Endodermal cell (in vitro differentiated cells): ENCODE data around the gene CORO6. TPM values are rescaled to one million over a fixed set of nuclear protein-coding genes. Genes with fewer than 3 reads are reported as not detected.

Experiments
- DNase-seq: peaks from one replicate; pipeline ENCODE4 v3.0.0-alpha.2; 2017
- H3K27ac ChIP-seq: 2 replicates; pipeline ENCODE4 v1.5.1; 2013; ENCODE audit warnings: mild to moderate bottlenecking, low read depth, low read length, moderate library complexity
- H3K27me3 ChIP-seq: 2 replicates; pipeline ENCODE4 v1.6.1; 2013; ENCODE audit warnings: mild to moderate bottlenecking, low read length, moderate library complexity; ENCODE audit not compliant: insufficient read depth, control insufficient read depth, poor library complexity, severe bottlenecking
- H3K36me3 ChIP-seq: 2 replicates; pipeline ENCODE4 v1.7.0; 2013; ENCODE audit warnings: mild to moderate bottlenecking, low read length, moderate library complexity; ENCODE audit not compliant: control insufficient read depth, insufficient read depth
- H3K4me1 ChIP-seq: one replicate; pipeline ENCODE4 v1.7.0; 2013; ENCODE audit warnings: low read length; ENCODE audit not compliant: control insufficient read depth, insufficient read depth
- H3K4me3 ChIP-seq: 2 replicates; pipeline ENCODE4 v1.5.1; 2013; ENCODE audit warnings: mild to moderate bottlenecking, low read length, moderate library complexity
- H3K9ac ChIP-seq: 2 replicates; pipeline ENCODE4 v1.6.1; 2013; ENCODE audit warnings: mild to moderate bottlenecking, low read length, moderate library complexity; ENCODE audit not compliant: poor library complexity, severe bottlenecking; ENCODE audit errors: extremely low read depth
- H3K9me3 ChIP-seq: 2 replicates; pipeline ENCODE4 v1.6.1; 2013; ENCODE audit warnings: mild to moderate bottlenecking, low read length, moderate library complexity; ENCODE audit not compliant: control insufficient read depth
- H3K27ac Mint-ChIP-seq: 2 replicates; pipeline ENCODE4 v1.8.0; 2020; ENCODE audit warnings: mixed read lengths
- H3K27me3 Mint-ChIP-seq: 2 replicates; pipeline ENCODE4 v1.8.0; 2021; ENCODE audit warnings: mild to moderate bottlenecking, mixed read lengths; ENCODE audit not compliant: insufficient read depth
- H3K36me3 Mint-ChIP-seq: 2 replicates; pipeline ENCODE4 v1.8.0; 2020; ENCODE audit warnings: low read depth, mixed read lengths
- H3K4me1 Mint-ChIP-seq: 2 replicates; pipeline ENCODE4 v1.8.0; 2020; ENCODE audit warnings: mixed read lengths
- H3K4me3 Mint-ChIP-seq: 2 replicates; pipeline ENCODE4 v1.8.0; 2020; ENCODE audit warnings: mild to moderate bottlenecking, moderate library complexity, mixed read lengths
- H3K9me3 Mint-ChIP-seq: 2 replicates; pipeline ENCODE4 v1.8.0; 2020; ENCODE audit warnings: mild to moderate bottlenecking, mixed read lengths
- CTCF ChIP-seq: fragments of 200-600 bp; sonication (generic); conservative IDR thresholded peaks from 2 replicates; pipeline ENCODE4 v1.5.0; 2021; ENCODE audit warnings: antibody characterized with exemption, mild to moderate bottlenecking
- WGBS, 2 experiments: methylation state at CpG; one replicate each; pipeline versions ENCODE4 v1.1.5 to v1.1.7; 2013; ENCODE audit warnings: missing lambda C conversion rate in 2 of 2, mixed read lengths in 1 of 2; ENCODE audit not compliant: insufficient coverage in 1 of 2, insufficient read length in 1 of 2; 5-methylcytosine and 5-hydroxymethylcytosine counted together
- total RNA-seq, 2 donors: library from RNA; stranded (reverse); fragmentation: NEBNext Ultra II Directional in 1 of 2; extraction: Animal tissue kit (Norgen Biotek cat#: 25700) in 1 of 2; gene quantifications; 2 replicates in 1 of 2; 3 replicates in 1 of 2; pipeline ENCODE4 v1.2.1, GENCODE V29; 2021

The CORO6 gene
- total RNA-seq, 2 donors from 2014 or later, result 0.86 to 1.00 TPM

- Histone ChIP-seq H3K9me3 (no peaks in the 10 kb centered on the region), H3K4me1 (peaks cover 6% of the 10 kb centered on the region), H3K4me3 (peak within 1 kb of the TSS; percentile 69), H3K9ac (no peak within 1 kb of the TSS), H3K27ac (peak within 1 kb of the TSS; percentile 59), H3K27me3 (peaks cover 29% of the 10 kb centered on the region), H3K36me3 (no peaks in the 10 kb centered on the region)
- WGBS, 2 experiments, result 1% methylated on average over 95 of the region's 96 CpGs; no CpG with 5 or more reads in 1 of the 2 experiments
- DNase-seq, result peak; percentile 85
- Mint-ChIP-seq H3K4me1 (peaks cover 21% of the 10 kb centered on the region), H3K36me3 (no peaks in the 10 kb centered on the region), H3K4me3 (peak within 1 kb of the TSS; percentile 74), H3K9me3 (no peaks in the 10 kb centered on the region), H3K27ac (peak within 1 kb of the TSS; percentile 41), H3K27me3 (peaks cover 46% of the 10 kb centered on the region)
- TF ChIP-seq CTCF, result no peak
Measured at GRCh38 chr17:29592850-29593551, 29.7 kb downstream of the CORO6 start, which contains the start of gene ANKRD13B. ANKRD13B (plus strand) TSS chr17:29593132; CDS start chr17:29593622, 490 bp downstream.

GRCh38 chr17:29591737-29592608, 30.7 kb downstream of the CORO6 start:
- Histone ChIP-seq H3K9me3 (no peaks in the 10 kb centered on the region), H3K4me3 (peak overlapping the region; percentile 84), H3K4me1 (peaks cover 6% of the 10 kb centered on the region), H3K9ac (no peak overlapping the region), H3K36me3 (no peaks in the 10 kb centered on the region), H3K27ac (peak overlapping the region; percentile 59), H3K27me3 (peaks cover 29% of the 10 kb centered on the region)
- Mint-ChIP-seq H3K27me3 (peaks cover 50% of the 10 kb centered on the region), H3K27ac (peak overlapping the region; percentile 74), H3K4me1 (peaks cover 19% of the 10 kb centered on the region), H3K4me3 (peak overlapping the region; percentile 74), H3K36me3 (no peaks in the 10 kb centered on the region), H3K9me3 (no peaks in the 10 kb centered on the region)
- 9 to 10% methylated on average over 5 to 23 of the region's 25 CpGs for WGBS, 2 experiments
- peak; percentile 99 for TF ChIP-seq CTCF
- peak; percentile 100 for DNase-seq

GRCh38 chr17:29591146-29591736, 31.5 kb downstream of the CORO6 start:
- H3K9ac ChIP-seq, result no peak overlapping the region

More at GRCh38 chr17:29591146-29591736, 31.5 kb downstream of the CORO6 start:
- peaks cover 19% of the 10 kb centered on the region for H3K4me1 Mint-ChIP-seq
- H3K4me3 Mint-ChIP-seq, result peak overlapping the region; percentile 74
- DNase-seq, result no peak
- WGBS, 2 experiments, result 3 to 4% methylated on average over 17 to 31 of the region's 31 CpGs
- H3K9me3 ChIP-seq, result no peaks in the 10 kb centered on the region
- peak overlapping the region; percentile 51 for H3K27ac ChIP-seq
- H3K27ac Mint-ChIP-seq, result peak overlapping the region; percentile 74
- H3K27me3 Mint-ChIP-seq, result peaks cover 49% of the 10 kb centered on the region
- no peak for TF ChIP-seq CTCF
- no peaks in the 10 kb centered on the region for H3K36me3 Mint-ChIP-seq
- peaks cover 29% of the 10 kb centered on the region for H3K27me3 ChIP-seq
- no peaks in the 10 kb centered on the region for H3K9me3 Mint-ChIP-seq
- H3K4me3 ChIP-seq, result peak overlapping the region; percentile 84
- peaks cover 4% of the 10 kb centered on the region for H3K4me1 ChIP-seq
- no peaks in the 10 kb centered on the region for H3K36me3 ChIP-seq
